HG03432 (cell line): Measurements from ENCODE around the gene STARD10.
A peak's percentile ranks its signal among the peaks of the same experiment; 100 is the strongest.

Experiments
- ATAC-seq: cut with Tn5 transposase; IDR thresholded peaks from one replicate; pipeline ENCODE4 v1.9.1; 2021; ENCODE audit warnings: mild to moderate bottlenecking, moderate library complexity; ENCODE audit not compliant: unreplicated experiment

The STARD10 gene

GRCh38 chr11:72781313-72782080, 12.3 kb downstream of the STARD10 start:
- ATAC-seq, result peak; percentile 61

GRCh38 chr11:72781063-72781312, 12.9 kb downstream of the STARD10 start:
- no peak for ATAC-seq

- no peak for ATAC-seq
Measured at GRCh38 chr11:72780296-72781062, 13.4 kb downstream of the STARD10 start.

GRCh38 chr11:72779495-72780128, 14.2 kb downstream of the STARD10 start:
- ATAC-seq, result no peak

GRCh38 chr11:72778535-72779494, 15.0 kb downstream of the STARD10 start:
- ATAC-seq, result no peak

GRCh38 chr11:72777755-72778278, 16.0 kb downstream of the STARD10 start:
- ATAC-seq, result no peak

- no peak for ATAC-seq
Measured at GRCh38 chr11:72776844-72777754, 16.7 kb downstream of the STARD10 start.

GRCh38 chr11:72776117-72776843, 17.6 kb downstream of the STARD10 start:
- no peak for ATAC-seq

GRCh38 chr11:72775288-72776110, 18.3 kb downstream of the STARD10 start:
- no peak for ATAC-seq

GRCh38 chr11:72774499-72774898, 19.3 kb downstream of the STARD10 start:
- no peak for ATAC-seq

GRCh38 chr11:72773696-72774095, 20.2 kb downstream of the STARD10 start:
- no peak for ATAC-seq

- ATAC-seq, result no peak
Measured at GRCh38 chr11:72773291-72773690, 20.6 kb downstream of the STARD10 start.

- ATAC-seq, result no peak
Measured at GRCh38 chr11:72772059-72772458, 21.8 kb downstream of the STARD10 start.

GRCh38 chr11:72771507-72771906, 22.3 kb downstream of the STARD10 start:
- ATAC-seq, result no peak

- no peak for ATAC-seq
Measured at GRCh38 chr11:72770799-72771198, 23.0 kb downstream of the STARD10 start.

GRCh38 chr11:72769680-72770079, 24.2 kb downstream of the STARD10 start:
- no peak for ATAC-seq

GRCh38 chr11:72768581-72768980, 25.3 kb downstream of the STARD10 start:
- ATAC-seq, result no peak
